ENCODE results near the gene TSACC. TPM values are rescaled to one million over a fixed set of nuclear protein-coding genes. Genes with fewer than 3 reads are reported as not detected.

The TSACC gene
- total RNA-seq, 1 experiment from 2014 or later = 0.36 TPM

GRCh38 chr1:156391366-156391677 is 53.0 kb downstream of the TSACC start:
- H3K27me3 ChIP-seq = 0 out of 2 replicates have a peak, but pooled peaks cover 6% of the 10 kb centered on the region
- no peak overlapping the region for H3K4me3 ChIP-seq
- H3K36me3 ChIP-seq = no peaks in the 10 kb centered on the region
- H3K9me3 ChIP-seq (replicated peaks) = no peaks in the 10 kb centered on the region
- no peaks in the 10 kb centered on the region for H3K4me1 ChIP-seq
- no peak overlapping the region for H3K27ac ChIP-seq
- DNase-seq = no peak

GRCh38 chr1:156391701-156392100 is 53.4 kb downstream of the TSACC start:
- DNase-seq = no peak
- Histone ChIP-seq H3K27ac (no peak overlapping the region), H3K27me3 (0 out of 2 replicates have a peak, but pooled peaks cover 6% of the 10 kb centered on the region)

GRCh38 chr1:156392452-156392853 is 54.1 kb downstream of the TSACC start:
- Histone ChIP-seq H3K36me3 (no peaks in the 10 kb centered on the region), H3K9me3 (replicated peaks) (no peaks in the 10 kb centered on the region), H3K4me3 (no peak overlapping the region), H3K27me3 (0 out of 2 replicates have a peak, but pooled peaks cover 6% of the 10 kb centered on the region), H3K4me1 (no peaks in the 10 kb centered on the region), H3K27ac (no peak overlapping the region)
- DNase-seq = no peak

More at GRCh38 chr1:156391701-156392100, 53.4 kb downstream of the TSACC start:
- H3K4me1 ChIP-seq = no peaks in the 10 kb centered on the region
- no peaks in the 10 kb centered on the region for H3K9me3 ChIP-seq (replicated peaks)
- H3K4me3 ChIP-seq = no peak overlapping the region
- no peaks in the 10 kb centered on the region for H3K36me3 ChIP-seq

- DNase-seq = no peak
- Histone ChIP-seq H3K4me1 (no peaks in the 10 kb centered on the region), H3K27ac (no peak overlapping the region), H3K36me3 (no peaks in the 10 kb centered on the region), H3K9me3 (replicated peaks) (no peaks in the 10 kb centered on the region), H3K4me3 (no peak overlapping the region), H3K27me3 (0 out of 2 replicates have a peak, but pooled peaks cover 6% of the 10 kb centered on the region)
Observed at GRCh38 chr1:156393095-156393494, 54.8 kb downstream of the TSACC start.

- 0 out of 2 replicates have a peak, but pooled peaks cover 4% of the 10 kb centered on the region for H3K27me3 ChIP-seq
Observed at GRCh38 chr1:156394082-156394481, 55.8 kb downstream of the TSACC start.

GRCh38 chr1:156394835-156395461 is 56.6 kb downstream of the TSACC start:
- DNase-seq = no peak
- H3K27ac ChIP-seq = no peak overlapping the region
- no peaks in the 10 kb centered on the region for H3K9me3 ChIP-seq (replicated peaks)
- H3K27me3 ChIP-seq = 0 out of 2 replicates have a peak, but pooled peaks cover 3% of the 10 kb centered on the region
- H3K4me1 ChIP-seq = no peaks in the 10 kb centered on the region
- H3K36me3 ChIP-seq = no peaks in the 10 kb centered on the region
- H3K4me3 ChIP-seq = no peak overlapping the region

More at GRCh38 chr1:156394082-156394481, 55.8 kb downstream of the TSACC start:
- DNase-seq = no peak
- H3K36me3 ChIP-seq = no peaks in the 10 kb centered on the region
- no peaks in the 10 kb centered on the region for H3K9me3 ChIP-seq (replicated peaks)
- H3K27ac ChIP-seq = no peak overlapping the region
- no peak overlapping the region for H3K4me3 ChIP-seq
- no peaks in the 10 kb centered on the region for H3K4me1 ChIP-seq

Other genes starting within 250 kb of the TSACC start
- gene LMNA, start 223.8 kb upstream of the TSACC start, total RNA-seq (2014; rRNA removed; shearing (Covaris generic)) = 113 and 114 TPM in 2 replicates
- 1.2 and 2.1 TPM in 2 replicates for gene SEMA4A, start 184.9 kb upstream of the TSACC start, total RNA-seq (2014; rRNA removed; shearing (Covaris generic))
- 12.3 and 12.9 TPM in 2 replicates for gene SLC25A44, start 144.4 kb upstream of the TSACC start, total RNA-seq (2014; rRNA removed; shearing (Covaris generic))
- 59.7 and 63.5 TPM in 2 replicates for gene PMF1, start 125.5 kb upstream of the TSACC start, total RNA-seq (2014; rRNA removed; shearing (Covaris generic))
- 0.18 and 0.38 TPM in 2 replicates for gene BGLAP, start 96.3 kb upstream of the TSACC start, total RNA-seq (2014; rRNA removed; shearing (Covaris generic))
- 1.2 and 1.7 TPM in 2 replicates for gene PAQR6, start 90.5 kb upstream of the TSACC start, total RNA-seq (2014; rRNA removed; shearing (Covaris generic))
- gene SMG5, start 55.7 kb upstream of the TSACC start, total RNA-seq (2014; rRNA removed; shearing (Covaris generic)) = 70.3 and 74.2 TPM in 2 replicates
- 2.6 and 2.7 TPM in 2 replicates for gene TMEM79, start 54.2 kb upstream of the TSACC start, total RNA-seq (2014; rRNA removed; shearing (Covaris generic))
- 4.7 and 6.1 TPM in 2 replicates for gene GLMP, start 42.8 kb upstream of the TSACC start, total RNA-seq (2014; rRNA removed; shearing (Covaris generic))
- gene VHLL, start 39.2 kb upstream of the TSACC start, total RNA-seq (2014; rRNA removed; shearing (Covaris generic)) = 0.63 TPM in 1 of 2 replicates, not detected in the other
- gene CCT3, start 234 bp upstream of the TSACC start, total RNA-seq (2014; rRNA removed; shearing (Covaris generic)) = 313 and 324 TPM in 2 replicates
- gene RHBG, start 30.7 kb downstream of the TSACC start, total RNA-seq (2014; rRNA removed; shearing (Covaris generic)) = not detected in 2 replicates
- 10.0 and 13.3 TPM in 2 replicates for gene MEF2D, start 162.2 kb downstream of the TSACC start, total RNA-seq (2014; rRNA removed; shearing (Covaris generic))
- gene IQGAP3, start 234.0 kb downstream of the TSACC start, total RNA-seq (2014; rRNA removed; shearing (Covaris generic)) = 16.8 and 21.3 TPM in 2 replicates
- not detected in 2 replicates for gene TTC24, start 241.2 kb downstream of the TSACC start, total RNA-seq (2014; rRNA removed; shearing (Covaris generic))